CD4-positive, alpha-beta T cell treated with Interferon alpha-2 for 1 hour (primary cell): ENCODE measurements around the gene HMG20A.

Source experiments
- DNase-seq, 2 donors: peaks; one replicate each; pipeline ENCODE4 v3.0.0-alpha.2; 2020 to 2022

Gene HMG20A

GRCh38 chr15:77525400-77525811 lies 104.7 kb downstream of the HMG20A start:
- DNase-seq, result no peak

GRCh38 chr15:77525907-77526594 lies 105.4 kb downstream of the HMG20A start:
- DNase-seq, result no peak

GRCh38 chr15:77526595-77527163 lies 106.0 kb downstream of the HMG20A start:
- DNase-seq, result no peak

- no peak for DNase-seq
Measured at GRCh38 chr15:77527164-77527778, 106.6 kb downstream of the HMG20A start.

- DNase-seq, result no peak
Measured at GRCh38 chr15:77527831-77528231, 107.1 kb downstream of the HMG20A start.

- no peak for DNase-seq
Measured at GRCh38 chr15:77528290-77528967, 107.7 kb downstream of the HMG20A start.

GRCh38 chr15:77528968-77529319 lies 108.3 kb downstream of the HMG20A start:
- no peak for DNase-seq

GRCh38 chr15:77529394-77530159 lies 108.9 kb downstream of the HMG20A start:
- no peak for DNase-seq

GRCh38 chr15:77530576-77530975 lies 109.9 kb downstream of the HMG20A start:
- DNase-seq, result no peak

GRCh38 chr15:77531191-77532000 lies 110.7 kb downstream of the HMG20A start:
- DNase-seq, result no peak

GRCh38 chr15:77532067-77532710 lies 111.5 kb downstream of the HMG20A start:
- no peak for DNase-seq

- no peak for DNase-seq
Measured at GRCh38 chr15:77532846-77533245, 112.2 kb downstream of the HMG20A start.

GRCh38 chr15:77533578-77534430 lies 113.1 kb downstream of the HMG20A start:
- no peak for DNase-seq
